Cerebellar nuclear complex (tissue), 1 donor: ENCODE measurements around the gene PNLIP.

Experiments used
- DNase-seq, 2 experiments: peaks; one replicate each; lab custom pipeline; 2025; lab: John Stamatoyannopoulos, UW

Gene PNLIP

DNA sequence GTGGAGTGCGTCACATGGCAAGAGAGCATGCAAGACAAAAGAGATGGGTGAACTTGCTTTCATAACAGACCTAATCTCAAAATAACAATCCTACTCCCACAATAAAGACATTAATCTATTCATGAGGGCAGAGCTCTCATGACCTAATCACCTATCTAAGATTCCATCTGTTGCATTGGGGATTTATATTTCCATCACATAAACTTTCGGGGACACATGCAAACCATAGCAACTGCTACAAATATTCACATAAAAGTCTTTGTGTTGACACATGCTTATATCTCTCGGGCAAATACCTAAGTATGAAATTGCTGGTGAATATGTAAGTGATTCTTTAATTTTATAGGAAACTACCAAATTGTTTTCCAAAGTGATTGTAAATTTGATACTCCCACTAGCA, 29.1 kb downstream of the PNLIP start:
- DNase-seq: no peak

DNA sequence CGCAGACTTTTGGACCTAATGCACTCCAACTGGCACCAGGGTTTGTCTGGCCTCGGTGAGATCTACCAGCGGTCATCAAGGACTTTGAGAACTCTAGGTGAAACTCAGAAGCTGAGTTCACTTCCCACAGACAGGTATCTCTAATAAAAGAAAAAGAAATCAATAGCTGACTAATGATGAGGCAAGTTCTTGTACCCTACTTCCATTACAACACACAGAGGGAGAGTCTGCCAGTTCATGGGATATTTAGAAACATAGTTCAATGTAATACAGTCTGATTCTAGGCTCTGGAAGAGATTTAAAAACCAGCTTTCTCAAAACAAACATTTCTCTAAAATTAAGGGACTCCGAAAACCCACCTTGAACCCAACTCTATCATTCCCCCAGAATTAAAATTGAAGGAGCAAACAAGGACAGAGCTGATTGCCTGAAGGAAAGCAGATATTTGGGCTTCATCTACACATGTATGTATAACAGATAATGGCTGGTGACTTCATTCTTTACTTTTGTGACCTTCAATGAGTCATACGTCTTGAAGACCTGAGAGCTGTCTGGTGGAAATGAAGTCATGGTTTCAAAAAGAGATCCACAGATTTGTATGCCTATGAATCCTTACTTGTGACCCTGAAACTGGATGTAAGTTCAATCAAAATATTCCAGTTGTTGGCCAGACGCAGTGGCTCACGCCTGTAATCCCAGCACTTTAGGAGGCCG, 42.3 kb downstream of the PNLIP start:
- no peak for DNase-seq

DNA sequence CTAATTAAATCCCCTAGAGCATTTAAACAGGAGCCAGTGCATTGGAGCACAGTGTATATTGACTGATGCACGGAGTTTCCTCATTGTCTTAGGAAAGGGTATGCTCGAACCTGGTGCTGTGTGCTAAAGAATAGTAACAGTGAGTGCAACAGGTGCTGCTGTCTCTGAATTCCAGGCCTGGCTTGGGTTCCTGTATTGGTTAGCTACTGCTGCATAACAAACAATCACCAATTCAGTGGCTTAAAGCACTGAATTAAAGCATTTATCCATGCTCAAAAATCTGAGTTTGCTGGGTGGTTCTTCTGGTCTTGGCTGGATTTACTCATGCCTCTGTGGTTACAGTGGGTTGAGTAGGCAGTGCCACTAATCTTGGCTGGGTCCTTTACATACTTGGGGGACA, 43.3 kb downstream of the PNLIP start:
- DNase-seq: no peak

DNA sequence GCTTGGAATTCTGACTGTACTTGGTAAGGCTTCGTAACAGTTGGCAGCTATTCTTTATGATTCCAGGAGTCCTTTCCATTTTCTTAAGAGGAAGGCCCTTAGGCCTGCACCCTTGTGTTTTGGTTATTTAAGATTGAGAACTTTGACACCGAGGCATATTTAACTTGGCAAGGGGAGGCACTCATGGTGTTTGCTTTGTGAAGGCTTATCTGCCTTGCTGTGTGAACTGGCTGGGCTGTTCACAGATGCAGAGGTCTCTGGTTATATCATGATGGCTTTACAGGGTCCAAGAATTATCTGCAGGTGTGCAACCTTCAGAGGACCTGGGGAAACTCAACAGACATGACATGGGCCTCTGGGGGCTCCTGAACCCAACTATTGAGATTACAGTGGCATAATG, 44.2 kb downstream of the PNLIP start:
- no peak for DNase-seq

DNA sequence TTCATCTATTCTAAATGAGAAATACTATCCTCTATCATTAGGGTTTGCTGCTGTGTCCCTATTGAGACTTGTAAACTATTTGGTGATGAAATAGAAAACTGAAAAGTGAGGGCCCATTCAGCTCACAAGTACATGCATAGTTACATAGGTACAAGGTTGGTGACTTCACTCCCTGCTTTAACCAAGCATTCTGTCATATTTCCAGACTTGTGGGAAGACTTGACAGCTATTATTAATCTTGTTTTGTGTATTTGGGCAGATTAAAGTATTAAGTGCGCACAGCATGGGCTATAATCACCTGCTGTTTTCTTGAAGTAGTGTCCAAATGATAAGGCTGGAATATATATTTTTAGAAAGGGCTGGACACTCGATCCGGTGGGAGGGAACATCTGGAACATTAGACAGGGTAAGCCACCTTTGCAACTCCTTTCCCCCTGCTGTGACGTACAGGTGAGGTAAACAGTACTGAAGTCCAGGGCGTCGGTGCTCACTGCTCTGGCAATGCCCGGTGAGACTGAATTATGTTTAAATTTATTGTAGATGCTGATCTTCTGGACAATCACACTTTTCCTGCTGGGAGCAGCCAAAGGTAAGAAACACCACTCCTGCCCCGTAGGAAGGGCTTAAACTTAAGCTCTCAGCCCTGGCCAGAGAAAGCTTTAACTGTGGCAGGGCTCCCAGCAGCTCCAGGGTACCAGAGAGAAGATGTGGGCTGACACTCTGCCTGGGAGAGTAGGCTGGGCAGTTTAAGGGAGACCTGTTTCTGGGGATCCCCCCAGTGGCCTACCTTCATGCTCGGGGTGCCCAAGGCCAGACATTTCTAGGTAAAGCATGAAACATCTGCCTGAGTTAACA, 45.1 kb downstream of the PNLIP start, which contains the start of gene PNLIPRP1:
Gene PNLIPRP1, plus strand, starts transcription at position 370 of the 855 bp plus-strand sequence. Its CDS starts 171 bp downstream, at position 541.
- DNase-seq: no peak

DNA sequence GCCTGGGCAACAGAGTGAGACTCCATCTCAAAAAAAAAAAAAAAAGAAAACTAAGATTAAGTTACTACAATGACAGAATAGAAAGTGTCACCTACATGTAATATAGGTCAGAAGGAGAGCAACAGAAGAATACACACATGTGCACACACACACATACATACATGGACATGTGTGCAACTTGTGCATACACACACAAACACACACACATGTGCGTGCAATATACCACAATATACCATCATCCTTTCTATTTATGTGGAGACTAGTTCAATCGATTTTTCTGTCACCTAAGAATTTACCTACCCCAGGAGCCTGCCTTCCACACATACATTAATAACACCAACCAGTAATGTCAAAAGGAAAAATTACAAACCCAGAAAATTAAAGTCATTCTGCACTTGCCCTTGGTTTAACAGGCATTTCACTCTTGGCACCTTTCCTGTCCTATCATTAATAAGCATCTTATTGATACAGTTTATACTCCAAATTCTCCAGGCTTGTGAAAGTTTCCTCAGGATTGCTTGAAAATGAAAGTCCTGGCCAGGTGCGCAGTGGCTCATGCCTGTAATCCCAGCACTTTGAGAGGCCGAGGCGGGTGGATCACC, 47.5 kb downstream of the PNLIP start:
- no peak for DNase-seq

DNA sequence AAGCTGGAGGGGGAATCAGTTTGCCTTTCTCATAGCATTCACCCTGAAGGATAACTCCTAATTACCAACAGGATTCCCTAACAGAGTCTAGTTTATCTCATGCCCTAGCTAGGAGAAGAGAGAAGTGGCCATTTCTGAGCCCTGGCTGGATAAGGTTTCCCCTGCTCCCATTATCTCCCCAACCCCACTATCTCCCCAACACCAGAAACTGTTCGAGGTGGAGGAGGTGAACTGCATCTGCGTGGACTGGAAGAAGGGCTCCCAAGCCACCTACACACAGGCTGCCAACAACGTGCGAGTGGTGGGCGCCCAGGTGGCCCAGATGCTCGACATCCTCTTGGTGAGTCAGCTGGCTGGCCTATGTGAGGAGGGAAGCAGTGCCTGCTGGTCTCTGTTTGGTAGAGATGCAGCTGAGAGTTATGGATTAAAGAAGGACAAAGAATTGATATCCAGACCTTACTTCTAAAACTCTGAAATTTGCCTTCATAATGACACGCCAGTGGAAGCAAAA, 48.8 kb downstream of the PNLIP start:
- no peak for DNase-seq

DNA sequence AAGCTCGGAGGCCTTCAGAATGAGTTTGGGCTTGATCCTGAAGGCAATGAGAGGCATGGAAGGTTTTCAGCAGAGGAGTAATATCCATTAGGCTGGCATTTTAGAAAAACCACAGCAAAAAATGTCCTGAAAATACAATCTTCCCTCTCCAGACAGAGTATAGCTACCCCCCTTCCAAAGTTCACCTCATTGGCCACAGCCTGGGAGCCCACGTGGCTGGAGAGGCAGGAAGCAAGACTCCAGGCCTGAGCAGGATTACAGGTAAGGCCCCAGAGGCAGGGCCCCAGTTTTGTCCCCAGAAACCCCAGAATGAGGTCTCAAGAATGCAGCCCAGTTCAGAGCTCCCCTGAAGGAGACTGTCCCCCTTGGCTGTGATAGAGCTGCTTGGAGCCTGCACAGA, 50.3 kb downstream of the PNLIP start:
- no peak for DNase-seq

DNA sequence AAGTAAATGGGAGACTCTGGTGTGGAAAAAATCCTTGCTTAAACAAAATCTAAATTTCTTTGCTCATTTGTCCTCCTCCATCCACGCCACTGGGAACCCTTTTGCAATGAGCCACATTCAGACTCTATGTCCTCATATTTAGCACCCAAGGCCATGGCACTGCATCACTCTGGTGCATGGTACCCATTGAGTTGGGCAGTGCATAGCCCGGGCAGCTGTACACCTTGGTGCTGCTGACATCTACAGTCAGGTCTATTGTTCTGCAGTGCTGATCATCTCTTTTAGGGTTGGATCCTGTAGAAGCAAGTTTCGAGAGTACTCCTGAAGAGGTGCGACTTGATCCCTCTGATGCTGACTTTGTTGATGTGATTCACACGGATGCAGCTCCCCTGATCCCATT, 51.8 kb downstream of the PNLIP start:
- no peak for DNase-seq

DNA sequence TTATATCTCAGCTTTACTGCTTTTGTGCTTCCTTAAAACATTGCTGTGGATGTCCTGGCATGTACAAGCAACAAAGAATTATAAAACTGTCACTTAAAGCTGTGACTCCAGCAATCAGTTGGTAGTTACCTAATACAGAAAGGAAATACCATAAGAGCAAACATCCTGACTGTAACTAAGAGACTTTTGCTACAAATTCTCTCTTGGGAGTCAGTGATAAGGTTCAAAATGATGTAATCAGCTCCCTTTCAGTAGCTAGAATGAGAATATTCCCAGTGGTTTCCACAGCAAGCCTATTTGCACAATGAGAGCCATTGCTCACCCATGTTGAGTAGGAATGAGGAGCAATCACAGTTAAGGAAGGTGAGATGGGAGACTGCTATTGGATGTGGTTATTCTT, 52.6 kb downstream of the PNLIP start:
- DNase-seq: no peak

DNA sequence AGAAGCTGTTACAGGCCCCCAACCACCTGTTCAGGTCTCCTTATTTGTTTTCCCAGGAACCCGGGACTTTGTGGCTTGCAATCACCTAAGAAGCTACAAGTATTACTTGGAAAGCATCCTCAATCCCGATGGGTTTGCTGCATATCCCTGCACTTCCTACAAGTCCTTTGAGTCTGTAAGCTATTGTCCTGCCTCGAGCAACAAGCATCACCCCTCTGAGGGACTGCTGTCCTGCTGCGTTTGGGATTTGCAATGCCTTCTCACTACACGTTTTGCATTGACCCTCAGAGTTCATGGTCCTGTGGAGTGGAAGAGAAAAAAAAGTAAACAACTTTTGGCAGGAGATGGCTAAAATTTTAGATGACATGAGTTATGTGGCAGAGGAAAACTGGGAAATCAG, 54.3 kb downstream of the PNLIP start:
- no peak for DNase-seq

DNA sequence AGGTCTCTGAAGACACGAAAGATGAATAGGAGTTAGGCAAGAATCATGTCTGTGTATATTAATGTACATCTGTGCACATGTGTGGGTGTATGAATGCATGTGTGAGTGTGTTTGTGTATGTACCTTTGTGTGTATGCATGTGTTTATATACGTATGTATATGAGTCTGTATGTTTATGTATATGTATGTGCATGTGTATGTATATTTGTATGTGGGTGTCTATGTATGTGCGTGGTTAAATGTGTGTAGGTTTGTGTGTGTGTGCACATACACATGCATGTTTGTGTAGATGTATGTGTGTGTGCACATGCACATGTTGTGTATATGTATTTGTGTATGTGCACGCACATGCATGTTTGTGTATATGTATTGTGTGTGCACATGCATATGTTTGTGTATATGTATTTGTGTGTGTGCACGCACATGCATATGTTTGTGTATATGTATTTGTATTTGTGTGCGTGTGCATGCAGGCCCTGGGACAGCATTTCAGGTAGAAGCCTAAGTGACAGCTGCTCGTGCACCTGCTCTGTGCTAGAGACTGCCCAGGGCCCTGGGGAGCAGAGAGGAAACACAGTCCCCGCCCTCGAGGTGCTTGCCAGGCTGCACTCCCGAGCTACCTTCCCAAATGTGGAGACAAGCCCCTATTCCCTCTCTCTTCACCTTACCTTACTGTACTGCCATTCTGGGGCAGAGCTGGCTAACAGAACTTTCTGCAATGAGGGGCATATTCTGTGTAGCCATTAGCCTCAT, 57.1 kb downstream of the PNLIP start:
- no peak for DNase-seq

DNA sequence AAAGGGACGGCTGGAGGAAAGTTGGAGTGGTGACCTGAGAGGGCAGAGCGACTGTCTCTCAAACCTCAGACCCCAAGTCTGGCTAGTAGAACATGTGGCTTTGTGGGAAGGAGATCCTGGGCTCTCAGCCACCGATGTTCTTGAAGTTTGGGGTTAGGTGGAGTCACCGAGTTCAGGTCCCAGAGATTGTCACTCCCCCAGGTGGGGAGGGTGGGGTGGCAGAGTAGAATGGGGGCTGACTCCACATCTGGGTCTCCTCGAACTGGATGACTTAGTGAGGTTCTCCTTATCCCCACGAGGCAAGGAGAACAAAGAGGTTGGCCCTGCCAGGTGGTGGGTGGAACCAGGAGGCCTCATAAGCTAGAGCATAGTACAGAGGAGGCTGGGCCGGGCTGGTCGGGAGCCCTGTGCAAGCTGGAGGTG, 60.3 kb downstream of the PNLIP start:
- no peak for DNase-seq

DNA sequence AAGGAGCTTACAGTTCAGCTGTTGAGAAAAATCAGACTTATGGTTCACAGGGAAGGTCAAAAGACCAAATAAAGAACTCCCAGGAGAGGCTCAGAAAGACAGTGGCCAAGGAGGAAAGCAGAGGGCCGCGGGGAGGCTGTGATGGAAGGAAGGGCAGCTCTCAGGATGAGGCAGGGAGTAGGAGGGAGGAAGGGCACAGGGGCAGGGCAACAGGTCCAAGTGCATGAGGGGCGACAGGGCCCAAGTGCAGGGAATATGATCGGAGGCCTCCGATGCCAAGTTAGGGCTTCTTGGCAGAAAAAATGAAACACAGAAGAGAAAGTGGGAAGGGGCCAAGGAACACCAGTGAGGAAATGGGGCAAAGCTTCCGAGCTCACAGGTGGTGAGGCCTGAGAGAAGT, 61.6 kb downstream of the PNLIP start:
- DNase-seq: no peak

DNA sequence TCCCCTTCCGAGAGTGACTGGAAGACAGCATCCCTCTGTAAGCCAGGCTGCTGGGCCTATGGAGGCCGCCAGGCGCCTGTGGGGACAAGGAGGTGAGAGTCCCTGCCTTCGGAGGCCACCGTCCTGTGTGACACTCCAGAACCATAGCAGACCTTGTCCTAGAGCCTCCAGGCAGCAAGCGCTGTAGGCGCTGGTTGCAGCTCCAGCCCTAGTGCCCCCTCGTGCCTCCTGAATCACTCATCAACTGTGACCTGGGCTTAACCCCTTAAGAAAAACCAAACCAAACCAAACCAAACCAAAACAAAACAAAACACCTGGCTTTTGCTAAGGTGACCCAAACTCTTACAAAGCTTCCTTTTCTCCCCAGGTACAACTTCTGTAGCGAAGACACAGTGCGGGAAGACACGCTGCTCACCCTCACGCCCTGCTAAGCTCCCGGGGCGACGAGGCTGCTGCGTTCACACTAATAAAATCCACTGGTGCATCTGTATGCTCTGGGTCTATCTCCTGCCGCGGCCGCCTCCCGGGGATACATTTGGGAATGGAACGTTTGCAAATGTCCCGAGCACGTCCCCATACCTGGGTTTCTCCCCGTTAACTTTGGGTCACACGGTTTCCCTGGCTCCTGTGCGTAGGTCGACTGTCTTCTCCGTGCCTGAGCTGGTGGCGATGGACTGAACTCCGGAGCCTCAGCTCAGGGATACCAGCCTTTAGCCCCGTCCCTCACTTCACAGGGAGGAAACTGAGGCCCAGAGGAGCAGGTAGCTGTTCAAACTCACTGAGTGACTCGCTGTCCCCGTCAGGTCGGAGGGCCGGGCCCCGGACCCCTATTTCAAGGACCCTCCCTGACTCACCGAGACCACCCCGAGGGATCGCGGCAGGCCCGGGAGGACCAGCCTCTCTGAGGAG, 63.2 kb downstream of the PNLIP start:
- DNase-seq: no peak

DNA sequence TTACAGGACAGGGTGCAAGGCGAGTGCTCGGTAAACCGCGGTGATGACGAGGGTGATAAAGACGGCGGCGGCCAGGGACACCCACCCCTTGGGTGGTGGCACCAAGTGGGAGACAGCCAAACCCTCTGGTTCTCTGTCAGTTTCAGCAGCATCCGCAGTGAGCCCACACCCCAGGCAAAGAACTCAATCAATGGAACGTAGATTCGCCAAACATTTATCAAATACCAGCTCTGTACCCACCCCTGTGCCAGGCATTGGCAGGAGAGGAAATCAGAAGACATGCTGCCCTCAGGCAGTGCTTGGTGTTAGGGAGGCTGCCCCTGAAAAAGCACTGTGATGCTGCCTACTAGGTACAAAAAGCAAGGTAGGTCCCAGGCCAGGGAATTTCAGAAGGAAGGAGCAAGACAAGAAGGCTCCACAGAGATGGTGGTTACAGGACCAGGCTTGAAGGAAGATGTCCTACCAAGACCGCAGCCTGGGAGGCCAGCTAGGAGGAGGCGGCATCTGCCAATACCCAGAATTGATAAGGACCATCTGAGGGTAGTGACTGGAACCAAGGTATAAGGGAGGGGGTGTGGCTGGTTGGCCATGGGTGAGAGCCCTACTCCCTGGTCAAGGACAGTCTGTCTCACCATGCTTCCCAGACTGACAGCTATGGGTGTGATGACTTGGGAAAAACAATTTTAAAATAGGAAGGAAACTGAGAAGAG, 64.9 kb downstream of the PNLIP start:
- DNase-seq: no peak

DNA sequence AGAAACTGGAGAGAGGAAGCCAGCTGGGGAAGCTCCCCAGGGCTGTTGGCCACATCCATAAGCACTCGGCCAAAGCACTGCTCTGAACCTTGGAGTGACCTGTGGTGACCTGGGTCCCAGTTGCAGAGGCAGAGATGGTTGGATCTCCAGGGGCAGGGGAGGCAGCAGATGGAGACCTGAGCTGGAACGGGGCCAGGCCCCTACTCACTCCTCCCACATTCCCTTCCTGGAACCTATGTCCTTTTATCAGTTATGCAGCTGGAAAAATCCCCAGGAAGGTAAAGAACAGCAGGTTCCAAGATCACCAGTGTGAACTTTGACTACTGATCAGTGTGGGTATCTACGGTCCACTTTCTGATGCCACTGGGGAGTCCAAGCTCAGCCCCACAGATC, 65.4 kb downstream of the PNLIP start:
- no peak for DNase-seq

DNA sequence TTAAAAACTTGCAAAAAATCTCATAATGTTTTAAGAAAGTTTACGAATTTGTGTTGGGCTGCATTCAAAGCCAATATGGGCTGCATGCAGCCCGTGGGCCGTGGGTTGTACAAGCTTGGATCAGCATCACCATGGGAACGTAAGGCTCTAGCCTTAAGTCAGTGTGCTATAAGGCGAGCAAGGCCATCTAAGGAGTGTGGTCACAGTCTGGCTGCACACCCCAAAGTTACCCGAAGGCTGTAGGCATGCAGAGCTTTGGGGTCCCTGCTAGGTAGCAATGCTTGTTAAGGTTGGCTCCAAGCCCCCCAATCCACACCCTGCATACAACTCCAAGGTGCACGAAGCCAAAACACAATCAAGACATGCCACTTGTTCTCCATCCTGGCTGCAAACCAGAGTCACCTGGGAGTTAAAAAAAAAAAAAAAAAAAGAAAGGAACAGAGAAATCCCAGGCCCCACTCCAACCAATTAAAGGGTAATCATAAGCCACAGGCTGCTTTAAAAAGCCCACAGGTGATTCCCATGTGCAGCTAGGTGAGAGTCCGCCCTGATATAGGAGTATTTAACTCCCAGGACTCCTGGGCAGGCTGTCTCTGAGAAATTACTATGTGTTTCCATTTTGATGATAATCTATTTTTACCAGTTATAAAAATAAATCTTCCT, 66.5 kb downstream of the PNLIP start:
- no peak for DNase-seq

DNA sequence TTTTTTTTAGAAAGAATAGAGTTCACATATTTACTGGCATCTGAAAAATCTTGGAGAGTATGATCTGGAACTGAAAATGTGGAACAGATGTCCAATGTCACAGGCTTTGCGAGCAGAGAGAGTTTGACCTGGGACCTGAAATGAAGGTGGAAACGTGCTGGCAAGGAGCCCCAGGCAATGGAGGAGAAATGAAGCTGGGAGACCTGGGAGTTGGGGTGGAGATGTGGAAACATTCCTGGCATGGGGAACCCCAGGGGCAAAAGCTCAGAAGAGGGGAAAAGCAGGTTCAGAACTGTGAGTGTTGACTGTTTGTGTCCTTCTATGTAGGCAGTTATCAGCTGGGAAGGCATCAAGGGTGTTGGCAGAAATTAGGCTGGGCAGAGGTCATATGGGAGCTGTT, 67.7 kb downstream of the PNLIP start:
- DNase-seq: no peak

DNA sequence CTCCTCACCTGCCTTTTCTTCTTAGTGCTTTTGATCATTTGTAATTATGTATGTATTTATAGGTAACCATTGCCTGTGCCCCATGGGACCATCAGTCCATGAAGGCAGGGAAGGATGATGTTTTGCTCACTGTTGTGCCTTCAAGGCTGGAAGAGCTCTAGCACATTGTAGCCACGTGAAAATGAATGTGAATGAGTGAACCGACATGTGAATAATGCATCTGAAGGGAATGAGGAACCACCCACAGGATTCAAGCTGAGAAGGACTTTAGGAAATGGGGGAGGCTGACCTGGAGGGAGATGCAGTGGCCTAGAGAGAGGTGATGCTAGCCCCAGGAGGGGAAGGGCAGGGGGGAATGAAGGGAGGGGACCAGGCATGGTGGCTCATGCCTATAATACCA, 69.1 kb downstream of the PNLIP start:
- DNase-seq: no peak
